Breast epithelium (tissue), 3 donors: ENCODE measurements around the gene MCUB.

Source experiments
- POLR2A ChIP-seq: fragments of 450-650 bp; IDR thresholded peaks from one replicate; pipeline ENCODE4 v1.6.1; 2016; ENCODE audit warnings: antibody characterized with exemption, mild to moderate bottlenecking, moderate library complexity
- POLR2AphosphoS5 ChIP-seq, 3 donors: sonication (generic); formaldehyde crosslinking; IDR thresholded peaks; one replicate each; pipeline ENCODE4 v1.6.1; 2017; ENCODE audit warnings: antibody characterized with exemption in 3 of 3
- TF ChIP-seq, protein P1 (sequence below), 3 donors: fragments of 450-650 bp; IDR thresholded peaks; one replicate each; pipeline ENCODE4 v1.5.1; 2016 to 2017; ENCODE audit warnings: antibody characterized with exemption in 3 of 3, mild to moderate bottlenecking in 3 of 3, moderate library complexity in 3 of 3

GRCh38 chr4:109511414-109511813 lies 48.6 kb upstream of the MCUB start:
- TF ChIP-seq POLR2A (no peak), POLR2AphosphoS5 (IDR thresholded peaks at IDR 0.05) (no peak)
- TF ChIP-seq, protein P1, sequence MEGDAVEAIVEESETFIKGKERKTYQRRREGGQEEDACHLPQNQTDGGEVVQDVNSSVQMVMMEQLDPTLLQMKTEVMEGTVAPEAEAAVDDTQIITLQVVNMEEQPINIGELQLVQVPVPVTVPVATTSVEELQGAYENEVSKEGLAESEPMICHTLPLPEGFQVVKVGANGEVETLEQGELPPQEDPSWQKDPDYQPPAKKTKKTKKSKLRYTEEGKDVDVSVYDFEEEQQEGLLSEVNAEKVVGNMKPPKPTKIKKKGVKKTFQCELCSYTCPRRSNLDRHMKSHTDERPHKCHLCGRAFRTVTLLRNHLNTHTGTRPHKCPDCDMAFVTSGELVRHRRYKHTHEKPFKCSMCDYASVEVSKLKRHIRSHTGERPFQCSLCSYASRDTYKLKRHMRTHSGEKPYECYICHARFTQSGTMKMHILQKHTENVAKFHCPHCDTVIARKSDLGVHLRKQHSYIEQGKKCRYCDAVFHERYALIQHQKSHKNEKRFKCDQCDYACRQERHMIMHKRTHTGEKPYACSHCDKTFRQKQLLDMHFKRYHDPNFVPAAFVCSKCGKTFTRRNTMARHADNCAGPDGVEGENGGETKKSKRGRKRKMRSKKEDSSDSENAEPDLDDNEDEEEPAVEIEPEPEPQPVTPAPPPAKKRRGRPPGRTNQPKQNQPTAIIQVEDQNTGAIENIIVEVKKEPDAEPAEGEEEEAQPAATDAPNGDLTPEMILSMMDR (IDR thresholded peaks at IDR 0.05): no peak
